ENCODE results near the gene FLRT1. TPM values are rescaled to one million over a fixed set of nuclear protein-coding genes. Genes with fewer than 3 reads are reported as not detected.

The FLRT1 gene
- total RNA-seq, 4 donors from 2014 or later: 0.06 to 0.19 (median 0.08) TPM; not detected in 1

GRCh38 chr11:64060263-64060860 is 24.6 kb downstream of the FLRT1 start:
- intact Hi-C loops (cut with DNase I): no loop called here
- 0 to 39% methylated on average over 1 to 25 of the region's 35 CpGs for WGBS, 2 donors
- Histone ChIP-seq H3K9me3 (no peaks in the 10 kb centered on the region), H3K4me3 (peak overlapping the region in 3 of 4 donors; percentile 23 to 59 (median 38)), H3K27ac (no peak overlapping the region), H3K36me3 (no peaks in the 10 kb centered on the region), H3K4me1 (peaks cover 0 to 23% (median 5%) of the 10 kb centered on the region in 3 donors), H3K27me3 (peaks cover 0 to 29% (median 0%) of the 10 kb centered on the region in 4 donors)
- DNase-seq: no peak
- TF ChIP-seq POLR2A (IDR thresholded peaks at IDR 0.05): no peak
- no peak for TF ChIP-seq CTCF (IDR thresholded peaks at IDR 0.05)

GRCh38 chr11:64060861-64061444 is 25.2 kb downstream of the FLRT1 start:
- no peaks in the 10 kb centered on the region for H3K9me3 ChIP-seq
- H3K4me3 ChIP-seq: peak overlapping the region in 3 of 4 donors; percentile 23 to 59 (median 38)
- no peak overlapping the region for H3K27ac ChIP-seq
- WGBS, 2 donors: 5 to 42% methylated on average over 2 to 10 of the region's 42 CpGs
- no peak for DNase-seq
- no peaks in the 10 kb centered on the region for H3K36me3 ChIP-seq
- H3K27me3 ChIP-seq: peaks cover 0 to 29% (median 0%) of the 10 kb centered on the region in 4 donors
- intact Hi-C loops (cut with DNase I): no loop called here
- TF ChIP-seq CTCF (IDR thresholded peaks at IDR 0.05) (no peak), POLR2A (IDR thresholded peaks at IDR 0.05) (no peak)
- peaks cover 0 to 28% (median 5%) of the 10 kb centered on the region in 3 donors for H3K4me1 ChIP-seq

- no peak overlapping the region for H3K27ac ChIP-seq
- no peak for DNase-seq
- TF ChIP-seq CTCF (IDR thresholded peaks at IDR 0.05) (no peak), POLR2A (IDR thresholded peaks at IDR 0.05) (no peak)
- H3K9me3 ChIP-seq: no peaks in the 10 kb centered on the region
- no peaks in the 10 kb centered on the region for H3K36me3 ChIP-seq
- H3K27me3 ChIP-seq: peaks cover 0 to 29% (median 0%) of the 10 kb centered on the region in 4 donors
- intact Hi-C loops (cut with DNase I): no loop called here
- H3K4me3 ChIP-seq: no peak overlapping the region
- peaks cover 0 to 28% (median 5%) of the 10 kb centered on the region in 3 donors for H3K4me1 ChIP-seq
- 95 to 100% methylated on average over 1 to 8 of the region's 16 CpGs for WGBS, 2 donors
Observed at GRCh38 chr11:64062185-64063039, 26.7 kb downstream of the FLRT1 start.

GRCh38 chr11:64063777-64064176 is 28.0 kb downstream of the FLRT1 start:
- Histone ChIP-seq H3K27me3 (peaks cover 0 to 29% (median 0%) of the 10 kb centered on the region in 4 donors), H3K4me1 (peaks cover 0 to 28% (median 5%) of the 10 kb centered on the region in 3 donors), H3K9me3 (no peaks in the 10 kb centered on the region), H3K27ac (no peak overlapping the region), H3K36me3 (no peaks in the 10 kb centered on the region), H3K4me3 (no peak overlapping the region)
- no peak for TF ChIP-seq POLR2A (IDR thresholded peaks at IDR 0.05)
- TF ChIP-seq CTCF (IDR thresholded peaks at IDR 0.05): no peak
- WGBS, 2 donors: 81 to 85% methylated on average over 6 to 10 of the region's 13 CpGs
- intact Hi-C loops (cut with DNase I): no loop called here
- DNase-seq: no peak
